GM15510 (cell line): ENCODE results near the gene NAA20.

Experiments
- POLR2A ChIP-seq: IDR thresholded peaks from 3 replicates; pipeline ENCODE4 v1.6.1; 2011; ENCODE audit warnings: borderline replicate concordance; ENCODE audit not compliant: insufficient read length; ENCODE audit errors: extremely low read depth

NAA20 gene

GRCh38 chr20:20023395-20023794, 6.2 kb downstream of the NAA20 start:
- TF ChIP-seq POLR2A, result no peak

GRCh38 chr20:20024942-20025341, 7.8 kb downstream of the NAA20 start:
- no peak for TF ChIP-seq POLR2A

GRCh38 chr20:20027284-20027683, 10.1 kb downstream of the NAA20 start:
- no peak for TF ChIP-seq POLR2A

- no peak for TF ChIP-seq POLR2A
Observed at GRCh38 chr20:20031790-20032189, 14.6 kb downstream of the NAA20 start.

- no peak for TF ChIP-seq POLR2A
Observed at GRCh38 chr20:20034486-20034885, 17.3 kb downstream of the NAA20 start.

GRCh38 chr20:20036756-20037155, 19.6 kb downstream of the NAA20 start:
- TF ChIP-seq POLR2A, result no peak

- no peak for TF ChIP-seq POLR2A
Observed at GRCh38 chr20:20037960-20038359, 20.8 kb downstream of the NAA20 start.

GRCh38 chr20:20038586-20038985, 21.4 kb downstream of the NAA20 start:
- TF ChIP-seq POLR2A, result no peak

- TF ChIP-seq POLR2A, result no peak
Observed at GRCh38 chr20:20039752-20040387, 22.7 kb downstream of the NAA20 start.

GRCh38 chr20:20051767-20052073, 34.6 kb downstream of the NAA20 start:
- no peak for TF ChIP-seq POLR2A

- TF ChIP-seq POLR2A, result peak; percentile 83
Observed at GRCh38 chr20:20052074-20052970, 35.2 kb downstream of the NAA20 start, which contains the start of the genes CFAP61 and CRNKL1. CFAP61 (plus strand) TSS chr20:20052532; CDS start chr20:20056654, 4,122 bp downstream. CRNKL1 (minus strand) TSS chr20:20052466; CDS start chr20:20052342, 124 bp downstream.

- no peak for TF ChIP-seq POLR2A
Observed at GRCh38 chr20:20060234-20060998, 43.3 kb downstream of the NAA20 start.

- no peak for TF ChIP-seq POLR2A
Observed at GRCh38 chr20:20063941-20064702, 47.0 kb downstream of the NAA20 start.

- no peak for TF ChIP-seq POLR2A
Observed at GRCh38 chr20:20065361-20065760, 48.2 kb downstream of the NAA20 start.
